Muscle of leg (tissue), 11 donors: Measurements from ENCODE around the gene TADA1. TPM values are rescaled to one million over a fixed set of nuclear protein-coding genes. Genes with fewer than 3 reads are reported as not detected.
"Not testable (repeated sequence)": the region's sequence is repeated elsewhere in the genome, so short reads cannot be mapped to it uniquely, and the experiment has no call there.

ENCODE experiments used
- DNase-seq: peaks from one replicate; pipeline ENCODE4 v3.0.0; 2013
- H3K27ac ChIP-seq: one replicate; pipeline ENCODE4 v1.5.1; 2013; ENCODE audit warnings: mild to moderate bottlenecking, low read length, control low read depth
- H3K27me3 ChIP-seq: one replicate; pipeline ENCODE4 v1.6.1; 2013; ENCODE audit warnings: low read length; ENCODE audit not compliant: control insufficient read depth, insufficient read depth
- H3K36me3 ChIP-seq: one replicate; pipeline ENCODE4 v1.6.1; 2013; ENCODE audit warnings: low read length; ENCODE audit not compliant: control insufficient read depth, insufficient read depth
- H3K4me1 ChIP-seq: one replicate; pipeline ENCODE4 v1.6.1; 2013; ENCODE audit warnings: low read length; ENCODE audit not compliant: control insufficient read depth, insufficient read depth
- H3K4me3 ChIP-seq: one replicate; pipeline ENCODE4 v1.5.1; 2013; ENCODE audit warnings: low read length, control low read depth
- H3K9me3 ChIP-seq: replicated peaks from 2 replicates; pipeline ENCODE4 v1.6.1; 2013; ENCODE audit warnings: low read depth, low read length; ENCODE audit not compliant: control insufficient read depth
- WGBS: methylation state at CpG from one replicate; pipeline ENCODE4 v1.1.5; 2013; ENCODE audit warnings: missing lambda C conversion rate; ENCODE audit not compliant: insufficient coverage; 5-methylcytosine and 5-hydroxymethylcytosine counted together
- polyA plus RNA-seq, 8 donors: library from polyadenylated mRNA; unstranded; fragments of 120-200 nt; gene quantifications; one replicate each; pipeline versions ENCODE4 v1.2.1 to v1.2.3, GENCODE V29; 2013; ENCODE audit warnings: inconsistent platforms in 1 of 8, low replicate concordance in 1 of 8; ENCODE audit not compliant: insufficient read length in 8 of 8, insufficient read depth in 1 of 8
- total RNA-seq: library from RNA; stranded (reverse); fragments of 120-200 nt; gene quantifications from one replicate; pipeline ENCODE4 v1.2.4, GENCODE V29; 2013

The TADA1 gene
- total and polyA plus RNA-seq, 9 donors: 11.4 to 14.6 (median 12.8) TPM

- not testable (repeated sequence) for H3K9me3 ChIP-seq, H3K27ac ChIP-seq, H3K4me3 ChIP-seq, H3K36me3 ChIP-seq, H3K27me3 ChIP-seq, DNase-seq, H3K4me1 ChIP-seq
- WGBS: 50% methylated on average over 1 of the region's 1 CpG
Observed at GRCh38 chr1:166829762-166830161, 46.3 kb downstream of the TADA1 start.

- H3K4me3 ChIP-seq: no peak overlapping the region
- no peak overlapping the region for H3K27ac ChIP-seq
- no peaks in the 10 kb centered on the region for H3K27me3 ChIP-seq
- DNase-seq: no peak
- H3K9me3 ChIP-seq: peaks cover 4% of the 10 kb centered on the region
- no peaks in the 10 kb centered on the region for H3K36me3 ChIP-seq
- no peaks in the 10 kb centered on the region for H3K4me1 ChIP-seq
Observed at GRCh38 chr1:166827426-166827825, 48.6 kb downstream of the TADA1 start.

GRCh38 chr1:166822385-166822784, 53.7 kb downstream of the TADA1 start:
- H3K4me3 ChIP-seq: no peak overlapping the region
- H3K27me3 ChIP-seq: no peaks in the 10 kb centered on the region
- no peaks in the 10 kb centered on the region for H3K36me3 ChIP-seq
- no peaks in the 10 kb centered on the region for H3K4me1 ChIP-seq
- H3K9me3 ChIP-seq: no peaks in the 10 kb centered on the region
- H3K27ac ChIP-seq: no peak overlapping the region
- 67% methylated on average over 3 of the region's 7 CpGs for WGBS
- DNase-seq: no peak

- no peaks in the 10 kb centered on the region for H3K27me3 ChIP-seq
- DNase-seq: no peak
- H3K36me3 ChIP-seq: no peaks in the 10 kb centered on the region
- no peak overlapping the region for H3K4me3 ChIP-seq
- WGBS: no CpG with 5 or more reads among the region's 2 CpGs
- H3K27ac ChIP-seq: no peak overlapping the region
- no peaks in the 10 kb centered on the region for H3K9me3 ChIP-seq
- H3K4me1 ChIP-seq: no peaks in the 10 kb centered on the region
Observed at GRCh38 chr1:166819974-166820373, 56.1 kb downstream of the TADA1 start.

GRCh38 chr1:166814611-166815010, 61.5 kb downstream of the TADA1 start:
- no peaks in the 10 kb centered on the region for H3K27me3 ChIP-seq
- H3K4me1 ChIP-seq: no peaks in the 10 kb centered on the region
- WGBS: no CpG with 5 or more reads among the region's 2 CpGs
- H3K9me3 ChIP-seq: no peaks in the 10 kb centered on the region
- H3K27ac ChIP-seq: no peak overlapping the region
- no peaks in the 10 kb centered on the region for H3K36me3 ChIP-seq
- DNase-seq: no peak
- H3K4me3 ChIP-seq: no peak overlapping the region

- Histone ChIP-seq H3K27ac (no peak overlapping the region), H3K36me3 (no peaks in the 10 kb centered on the region), H3K27me3 (no peaks in the 10 kb centered on the region), H3K9me3 (no peaks in the 10 kb centered on the region), H3K4me3 (no peak overlapping the region), H3K4me1 (no peaks in the 10 kb centered on the region)
- DNase-seq: no peak
- WGBS: no CpG with 5 or more reads among the region's 2 CpGs
Observed at GRCh38 chr1:166813508-166814223, 62.4 kb downstream of the TADA1 start.

- no peaks in the 10 kb centered on the region for H3K27me3 ChIP-seq
- no peak for DNase-seq
- no peaks in the 10 kb centered on the region for H3K4me1 ChIP-seq
- H3K9me3 ChIP-seq: no peaks in the 10 kb centered on the region
- WGBS: no CpG with 5 or more reads among the region's 2 CpGs
- no peak overlapping the region for H3K4me3 ChIP-seq
- H3K27ac ChIP-seq: no peak overlapping the region
- H3K36me3 ChIP-seq: no peaks in the 10 kb centered on the region
Observed at GRCh38 chr1:166811691-166812090, 64.4 kb downstream of the TADA1 start.

GRCh38 chr1:166808952-166809351, 67.1 kb downstream of the TADA1 start:
- no peak overlapping the region for H3K27ac ChIP-seq
- H3K4me1 ChIP-seq: no peaks in the 10 kb centered on the region
- 83% methylated on average over 2 of the region's 2 CpGs for WGBS
- no peaks in the 10 kb centered on the region for H3K9me3 ChIP-seq
- H3K36me3 ChIP-seq: no peaks in the 10 kb centered on the region
- no peak overlapping the region for H3K4me3 ChIP-seq
- no peak for DNase-seq
- H3K27me3 ChIP-seq: no peaks in the 10 kb centered on the region

Other genes with a start within 250 kb of the TADA1 start
- 15.9 TPM for gene POGK, start 36.8 kb downstream of the TADA1 start, total RNA-seq
- 10 to 100 TPM; 12.8 to 21.1 (median 15.0) TPM for gene POGK, start 36.8 kb downstream of the TADA1 start, polyA plus RNA-seq
- gene ILDR2, start 99.3 kb upstream of the TADA1 start, total RNA-seq: 2.5 TPM
- 1 to 10 TPM; 1.6 to 3.4 (median 2.4) TPM for gene ILDR2, start 99.3 kb upstream of the TADA1 start, polyA plus RNA-seq
- gene MAEL, start 113.0 kb upstream of the TADA1 start, total RNA-seq: 0.27 TPM
- 1 to 10 TPM in 1 of 8 donors, under 1 TPM in 7; 0.27 to 1.1 (median 0.45) TPM for gene MAEL, start 113.0 kb upstream of the TADA1 start, polyA plus RNA-seq
- gene GPA33, start 214.1 kb upstream of the TADA1 start, total RNA-seq: 0.04 TPM
- 1 to 10 TPM in 1 of 8 donors, under 1 TPM in 6, not detected in 1; 0.07 to 3.7 (median 0.12) TPM for gene GPA33, start 214.1 kb upstream of the TADA1 start, polyA plus RNA-seq
- 49.6 TPM for gene STYXL2, start 217.8 kb upstream of the TADA1 start, total RNA-seq
- 100 to 1,000 TPM in 3 of 8 donors, 10 to 100 TPM in 5; 73.9 to 119 (median 98.0) TPM for gene STYXL2, start 217.8 kb upstream of the TADA1 start, polyA plus RNA-seq